WTC11 (cell line): ENCODE measurements around the gene NOB1.

Experiments
- ATF2 ChIP-seq: sonication (generic); formaldehyde crosslinking; IDR thresholded peaks from 2 replicates; pipeline ENCODE4 v1.8.1; 2022; ENCODE audit warnings: low read depth, missing genetic modification reagents, borderline replicate concordance
- IRF2 ChIP-seq: sonication (generic); formaldehyde crosslinking; IDR thresholded peaks from 2 replicates; pipeline ENCODE4 v1.8.0; 2022; ENCODE audit warnings: low read depth, missing genetic modification reagents, borderline replicate concordance
- MAX ChIP-seq: sonication (generic); formaldehyde crosslinking; IDR thresholded peaks from 2 replicates; pipeline ENCODE4 v1.8.0; 2022; ENCODE audit warnings: mild to moderate bottlenecking, missing genetic modification reagents
- MXD4 ChIP-seq: fragments of 250-450 bp; sonication (Bioruptor Pico); IDR thresholded peaks from 2 replicates; pipeline ENCODE4 v1.8.0; 2021; ENCODE audit warnings: mild to moderate bottlenecking, moderate library complexity, borderline replicate concordance
- OVOL2 ChIP-seq: fragments of 250-450 bp; sonication (Bioruptor Pico); IDR thresholded peaks from 2 replicates; pipeline ENCODE4 v1.9.0; 2021; ENCODE audit warnings: mild to moderate bottlenecking, borderline replicate concordance
- TEAD4 ChIP-seq: sonication (generic); formaldehyde crosslinking; IDR thresholded peaks from 2 replicates; pipeline ENCODE4 v1.8.0; 2022; ENCODE audit warnings: mild to moderate bottlenecking, missing genetic modification reagents
- TP53 ChIP-seq: sonication (generic); formaldehyde crosslinking; IDR thresholded peaks from 2 replicates; pipeline ENCODE4 v1.8.1; 2023; ENCODE audit warnings: mild to moderate bottlenecking, missing genetic modification reagents
- ZNF138 ChIP-seq: sonication (generic); formaldehyde crosslinking; conservative IDR thresholded peaks from 2 replicates; pipeline ENCODE4 v1.8.1; 2022; ENCODE audit warnings: mild to moderate bottlenecking, moderate library complexity, missing genetic modification reagents
- ZNF263 ChIP-seq: sonication (generic); formaldehyde crosslinking; IDR thresholded peaks from 2 replicates; pipeline ENCODE4 v1.8.1; 2022; ENCODE audit warnings: low read depth, mild to moderate bottlenecking, moderate library complexity, missing genetic modification reagents
- TF ChIP-seq, protein P1 (sequence below): sonication (generic); formaldehyde crosslinking; IDR thresholded peaks from 2 replicates; pipeline ENCODE4 v1.8.1; 2023; ENCODE audit warnings: mild to moderate bottlenecking, missing genetic modification reagents, borderline replicate concordance
- TF ChIP-seq, protein P2 (sequence below): fragments of 200-600 bp; IDR thresholded peaks from 2 replicates; pipeline ENCODE4 v1.8.0; 2022; ENCODE audit warnings: antibody characterized with exemption
- TF ChIP-seq, protein P3 (sequence below): sonication (generic); formaldehyde crosslinking; IDR thresholded peaks from 2 replicates; pipeline ENCODE4 v1.8.1; 2023; ENCODE audit warnings: mild to moderate bottlenecking, missing genetic modification reagents
- TF ChIP-seq, protein P4 (sequence below): sonication (generic); formaldehyde crosslinking; IDR thresholded peaks from 2 replicates; pipeline ENCODE4 v1.8.0; 2023; ENCODE audit warnings: missing genetic modification reagents, mild to moderate bottlenecking, borderline replicate concordance
- TF ChIP-seq, protein P5 (sequence below): sonication (generic); formaldehyde crosslinking; IDR thresholded peaks from 2 replicates; pipeline ENCODE4 v1.8.1; 2022; ENCODE audit warnings: mild to moderate bottlenecking, moderate library complexity, missing genetic modification reagents

GRCh38 chr16:69784586-69784985 is 29.9 kb upstream of the NOB1 start:
- TF ChIP-seq MAX (no peak), ZNF138 (CRISPR knock-in tag) (no peak), TEAD4 (CRISPR knock-in tag) (no peak), MXD4 (CRISPR knock-in tag) (no peak), IRF2 (CRISPR knock-in tag) (no peak), ATF2 (CRISPR knock-in tag) (no peak), ZNF263 (CRISPR knock-in tag) (no peak), OVOL2 (CRISPR knock-in tag) (no peak), TP53 (CRISPR knock-in tag) (no peak)
- TF ChIP-seq, protein P1, sequence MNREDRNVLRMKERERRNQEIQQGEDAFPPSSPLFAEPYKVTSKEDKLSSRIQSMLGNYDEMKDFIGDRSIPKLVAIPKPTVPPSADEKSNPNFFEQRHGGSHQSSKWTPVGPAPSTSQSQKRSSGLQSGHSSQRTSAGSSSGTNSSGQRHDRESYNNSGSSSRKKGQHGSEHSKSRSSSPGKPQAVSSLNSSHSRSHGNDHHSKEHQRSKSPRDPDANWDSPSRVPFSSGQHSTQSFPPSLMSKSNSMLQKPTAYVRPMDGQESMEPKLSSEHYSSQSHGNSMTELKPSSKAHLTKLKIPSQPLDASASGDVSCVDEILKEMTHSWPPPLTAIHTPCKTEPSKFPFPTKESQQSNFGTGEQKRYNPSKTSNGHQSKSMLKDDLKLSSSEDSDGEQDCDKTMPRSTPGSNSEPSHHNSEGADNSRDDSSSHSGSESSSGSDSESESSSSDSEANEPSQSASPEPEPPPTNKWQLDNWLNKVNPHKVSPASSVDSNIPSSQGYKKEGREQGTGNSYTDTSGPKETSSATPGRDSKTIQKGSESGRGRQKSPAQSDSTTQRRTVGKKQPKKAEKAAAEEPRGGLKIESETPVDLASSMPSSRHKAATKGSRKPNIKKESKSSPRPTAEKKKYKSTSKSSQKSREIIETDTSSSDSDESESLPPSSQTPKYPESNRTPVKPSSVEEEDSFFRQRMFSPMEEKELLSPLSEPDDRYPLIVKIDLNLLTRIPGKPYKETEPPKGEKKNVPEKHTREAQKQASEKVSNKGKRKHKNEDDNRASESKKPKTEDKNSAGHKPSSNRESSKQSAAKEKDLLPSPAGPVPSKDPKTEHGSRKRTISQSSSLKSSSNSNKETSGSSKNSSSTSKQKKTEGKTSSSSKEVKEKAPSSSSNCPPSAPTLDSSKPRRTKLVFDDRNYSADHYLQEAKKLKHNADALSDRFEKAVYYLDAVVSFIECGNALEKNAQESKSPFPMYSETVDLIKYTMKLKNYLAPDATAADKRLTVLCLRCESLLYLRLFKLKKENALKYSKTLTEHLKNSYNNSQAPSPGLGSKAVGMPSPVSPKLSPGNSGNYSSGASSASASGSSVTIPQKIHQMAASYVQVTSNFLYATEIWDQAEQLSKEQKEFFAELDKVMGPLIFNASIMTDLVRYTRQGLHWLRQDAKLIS (CRISPR knock-in tag) = no peak
- TF ChIP-seq, protein P2, sequence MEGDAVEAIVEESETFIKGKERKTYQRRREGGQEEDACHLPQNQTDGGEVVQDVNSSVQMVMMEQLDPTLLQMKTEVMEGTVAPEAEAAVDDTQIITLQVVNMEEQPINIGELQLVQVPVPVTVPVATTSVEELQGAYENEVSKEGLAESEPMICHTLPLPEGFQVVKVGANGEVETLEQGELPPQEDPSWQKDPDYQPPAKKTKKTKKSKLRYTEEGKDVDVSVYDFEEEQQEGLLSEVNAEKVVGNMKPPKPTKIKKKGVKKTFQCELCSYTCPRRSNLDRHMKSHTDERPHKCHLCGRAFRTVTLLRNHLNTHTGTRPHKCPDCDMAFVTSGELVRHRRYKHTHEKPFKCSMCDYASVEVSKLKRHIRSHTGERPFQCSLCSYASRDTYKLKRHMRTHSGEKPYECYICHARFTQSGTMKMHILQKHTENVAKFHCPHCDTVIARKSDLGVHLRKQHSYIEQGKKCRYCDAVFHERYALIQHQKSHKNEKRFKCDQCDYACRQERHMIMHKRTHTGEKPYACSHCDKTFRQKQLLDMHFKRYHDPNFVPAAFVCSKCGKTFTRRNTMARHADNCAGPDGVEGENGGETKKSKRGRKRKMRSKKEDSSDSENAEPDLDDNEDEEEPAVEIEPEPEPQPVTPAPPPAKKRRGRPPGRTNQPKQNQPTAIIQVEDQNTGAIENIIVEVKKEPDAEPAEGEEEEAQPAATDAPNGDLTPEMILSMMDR = no peak
- TF ChIP-seq, protein P3, sequence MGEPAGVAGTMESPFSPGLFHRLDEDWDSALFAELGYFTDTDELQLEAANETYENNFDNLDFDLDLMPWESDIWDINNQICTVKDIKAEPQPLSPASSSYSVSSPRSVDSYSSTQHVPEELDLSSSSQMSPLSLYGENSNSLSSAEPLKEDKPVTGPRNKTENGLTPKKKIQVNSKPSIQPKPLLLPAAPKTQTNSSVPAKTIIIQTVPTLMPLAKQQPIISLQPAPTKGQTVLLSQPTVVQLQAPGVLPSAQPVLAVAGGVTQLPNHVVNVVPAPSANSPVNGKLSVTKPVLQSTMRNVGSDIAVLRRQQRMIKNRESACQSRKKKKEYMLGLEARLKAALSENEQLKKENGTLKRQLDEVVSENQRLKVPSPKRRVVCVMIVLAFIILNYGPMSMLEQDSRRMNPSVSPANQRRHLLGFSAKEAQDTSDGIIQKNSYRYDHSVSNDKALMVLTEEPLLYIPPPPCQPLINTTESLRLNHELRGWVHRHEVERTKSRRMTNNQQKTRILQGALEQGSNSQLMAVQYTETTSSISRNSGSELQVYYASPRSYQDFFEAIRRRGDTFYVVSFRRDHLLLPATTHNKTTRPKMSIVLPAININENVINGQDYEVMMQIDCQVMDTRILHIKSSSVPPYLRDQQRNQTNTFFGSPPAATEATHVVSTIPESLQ = no peak
- TF ChIP-seq, protein P4, sequence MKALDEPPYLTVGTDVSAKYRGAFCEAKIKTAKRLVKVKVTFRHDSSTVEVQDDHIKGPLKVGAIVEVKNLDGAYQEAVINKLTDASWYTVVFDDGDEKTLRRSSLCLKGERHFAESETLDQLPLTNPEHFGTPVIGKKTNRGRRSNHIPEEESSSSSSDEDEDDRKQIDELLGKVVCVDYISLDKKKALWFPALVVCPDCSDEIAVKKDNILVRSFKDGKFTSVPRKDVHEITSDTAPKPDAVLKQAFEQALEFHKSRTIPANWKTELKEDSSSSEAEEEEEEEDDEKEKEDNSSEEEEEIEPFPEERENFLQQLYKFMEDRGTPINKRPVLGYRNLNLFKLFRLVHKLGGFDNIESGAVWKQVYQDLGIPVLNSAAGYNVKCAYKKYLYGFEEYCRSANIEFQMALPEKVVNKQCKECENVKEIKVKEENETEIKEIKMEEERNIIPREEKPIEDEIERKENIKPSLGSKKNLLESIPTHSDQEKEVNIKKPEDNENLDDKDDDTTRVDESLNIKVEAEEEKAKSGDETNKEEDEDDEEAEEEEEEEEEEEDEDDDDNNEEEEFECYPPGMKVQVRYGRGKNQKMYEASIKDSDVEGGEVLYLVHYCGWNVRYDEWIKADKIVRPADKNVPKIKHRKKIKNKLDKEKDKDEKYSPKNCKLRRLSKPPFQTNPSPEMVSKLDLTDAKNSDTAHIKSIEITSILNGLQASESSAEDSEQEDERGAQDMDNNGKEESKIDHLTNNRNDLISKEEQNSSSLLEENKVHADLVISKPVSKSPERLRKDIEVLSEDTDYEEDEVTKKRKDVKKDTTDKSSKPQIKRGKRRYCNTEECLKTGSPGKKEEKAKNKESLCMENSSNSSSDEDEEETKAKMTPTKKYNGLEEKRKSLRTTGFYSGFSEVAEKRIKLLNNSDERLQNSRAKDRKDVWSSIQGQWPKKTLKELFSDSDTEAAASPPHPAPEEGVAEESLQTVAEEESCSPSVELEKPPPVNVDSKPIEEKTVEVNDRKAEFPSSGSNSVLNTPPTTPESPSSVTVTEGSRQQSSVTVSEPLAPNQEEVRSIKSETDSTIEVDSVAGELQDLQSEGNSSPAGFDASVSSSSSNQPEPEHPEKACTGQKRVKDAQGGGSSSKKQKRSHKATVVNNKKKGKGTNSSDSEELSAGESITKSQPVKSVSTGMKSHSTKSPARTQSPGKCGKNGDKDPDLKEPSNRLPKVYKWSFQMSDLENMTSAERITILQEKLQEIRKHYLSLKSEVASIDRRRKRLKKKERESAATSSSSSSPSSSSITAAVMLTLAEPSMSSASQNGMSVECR (CRISPR knock-in tag) = no peak
- TF ChIP-seq, protein P5, sequence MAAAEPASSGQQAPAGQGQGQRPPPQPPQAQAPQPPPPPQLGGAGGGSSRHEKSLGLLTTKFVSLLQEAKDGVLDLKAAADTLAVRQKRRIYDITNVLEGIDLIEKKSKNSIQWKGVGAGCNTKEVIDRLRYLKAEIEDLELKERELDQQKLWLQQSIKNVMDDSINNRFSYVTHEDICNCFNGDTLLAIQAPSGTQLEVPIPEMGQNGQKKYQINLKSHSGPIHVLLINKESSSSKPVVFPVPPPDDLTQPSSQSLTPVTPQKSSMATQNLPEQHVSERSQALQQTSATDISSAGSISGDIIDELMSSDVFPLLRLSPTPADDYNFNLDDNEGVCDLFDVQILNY (CRISPR knock-in tag) = no peak
